ENCODE measurements around the gene ARFGAP3.

- TF ChIP-seq, protein P1, sequence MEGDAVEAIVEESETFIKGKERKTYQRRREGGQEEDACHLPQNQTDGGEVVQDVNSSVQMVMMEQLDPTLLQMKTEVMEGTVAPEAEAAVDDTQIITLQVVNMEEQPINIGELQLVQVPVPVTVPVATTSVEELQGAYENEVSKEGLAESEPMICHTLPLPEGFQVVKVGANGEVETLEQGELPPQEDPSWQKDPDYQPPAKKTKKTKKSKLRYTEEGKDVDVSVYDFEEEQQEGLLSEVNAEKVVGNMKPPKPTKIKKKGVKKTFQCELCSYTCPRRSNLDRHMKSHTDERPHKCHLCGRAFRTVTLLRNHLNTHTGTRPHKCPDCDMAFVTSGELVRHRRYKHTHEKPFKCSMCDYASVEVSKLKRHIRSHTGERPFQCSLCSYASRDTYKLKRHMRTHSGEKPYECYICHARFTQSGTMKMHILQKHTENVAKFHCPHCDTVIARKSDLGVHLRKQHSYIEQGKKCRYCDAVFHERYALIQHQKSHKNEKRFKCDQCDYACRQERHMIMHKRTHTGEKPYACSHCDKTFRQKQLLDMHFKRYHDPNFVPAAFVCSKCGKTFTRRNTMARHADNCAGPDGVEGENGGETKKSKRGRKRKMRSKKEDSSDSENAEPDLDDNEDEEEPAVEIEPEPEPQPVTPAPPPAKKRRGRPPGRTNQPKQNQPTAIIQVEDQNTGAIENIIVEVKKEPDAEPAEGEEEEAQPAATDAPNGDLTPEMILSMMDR (IDR thresholded peaks at IDR 0.05; ENCODE audit: insufficient read depth, low read depth, low read length), result no peak
- TF ChIP-seq EZH2 (IDR thresholded peaks at IDR 0.05; ENCODE audit: insufficient read depth, low read length), result no peak
Measured at GRCh38 chr22:42873356-42873755, 16.3 kb upstream of the ARFGAP3 start.
